AG09319 (cell line): ENCODE data around the gene GBP5.
"Not testable (repeated sequence)": the region's sequence is repeated elsewhere in the genome, so short reads cannot be mapped to it uniquely, and the experiment has no call there.

Experiments used
- DNase-seq: peaks from one replicate; pipeline ENCODE4 v3.0.0-alpha.2; 2010; ENCODE audit warnings: low read depth; ENCODE audit errors: extremely low read depth
- CTCF ChIP-seq: IDR thresholded peaks from 2 replicates; pipeline ENCODE4 v1.5.1; 2011; ENCODE audit warnings: low read depth, mild to moderate bottlenecking, inconsistent platforms, low read length, moderate library complexity

The GBP5 gene

GRCh38 chr1:89288051-89288340 is 15.3 kb upstream of the GBP5 start:
- DNase-seq = no peak
- TF ChIP-seq CTCF = no peak

GRCh38 chr1:89287181-89288050 is 14.8 kb upstream of the GBP5 start:
- no peak for TF ChIP-seq CTCF
- no peak for DNase-seq

- TF ChIP-seq CTCF = no peak
- no peak for DNase-seq
These were observed 14.0 kb upstream of the GBP5 start for GRCh38 chr1:89286549-89287180.

- no peak for DNase-seq
- no peak for TF ChIP-seq CTCF
These were observed 13.2 kb upstream of the GBP5 start for GRCh38 chr1:89285745-89286380.

GRCh38 chr1:89284078-89284763 is 11.6 kb upstream of the GBP5 start:
- not testable (repeated sequence) for DNase-seq

- no peak for DNase-seq
- TF ChIP-seq CTCF = no peak
These were observed 8.1 kb upstream of the GBP5 start for GRCh38 chr1:89280766-89281165.

GRCh38 chr1:89279011-89279466 is 6.4 kb upstream of the GBP5 start:
- no peak for TF ChIP-seq CTCF
- no peak for DNase-seq
